ENCODE measurements around the gene GIGYF1. TPM values are rescaled to one million over a fixed set of nuclear protein-coding genes. Genes with fewer than 3 reads are reported as not detected.

The GIGYF1 gene
- total and polyA plus RNA-seq, 2 donors (not counting 3 experiments of a cell fraction or from before 2014, with no cell fraction given) = 13.6 to 46.3 TPM

- DNase-seq (ENCODE audit: low read depth, low spot score) = no peak
- no peak overlapping the region for H3K27ac ChIP-seq (ENCODE audit: insufficient read depth, low read depth, low read length)
- H4K20me1 ChIP-seq (replicated peaks; ENCODE audit: control insufficient read depth, extremely low read depth, insufficient read depth, low read length) = no peaks in the 10 kb centered on the region
- no peak overlapping the region for H3K9ac ChIP-seq (replicated peaks; ENCODE audit: extremely low read depth, insufficient read depth, low read length)
- intact Hi-C loops (cut with micrococcal nuclease) (loop anchor here (2.0 kb wide), 1 partner anchor 77 kb away; no protein-coding TSS in a partner anchor), dilution Hi-C loops (cut with MboI; ENCODE audit: extremely low pct_ligation_motif_present, low sequenced_read_pairs) (no loop called here)
- H2AFZ ChIP-seq (ENCODE audit: low read depth, low read length) = no peak overlapping the region
- H3K4me2 ChIP-seq (ENCODE audit: insufficient read depth, low read length) = no peak overlapping the region
- ChIA-PET CTCF (interaction anchor here (7.0 kb wide), 1 partner anchor 9 kb away, joined by 60 read pairs; no protein-coding TSS in a partner anchor), POLR2A (no interaction called here)
- peaks cover 4% of the 10 kb centered on the region for H3K79me2 ChIP-seq (ENCODE audit: control insufficient read depth, insufficient read depth, low read length)
- no peak for FAIRE-seq
- H3K9me3 ChIP-seq (replicated peaks; ENCODE audit: control insufficient read depth, insufficient read depth, low read length) = no peaks in the 10 kb centered on the region
- TSS peak; percentile 7 for BruUV-seq (replicated peaks)
- no peaks in the 10 kb centered on the region for H3K9me1 ChIP-seq (replicated peaks; ENCODE audit: control insufficient read depth, extremely low read depth, insufficient read depth, low read length)
- no peaks in the 10 kb centered on the region for H3K27me3 ChIP-seq (ENCODE audit: control insufficient read depth in 2 of 2, insufficient read depth in 2 of 2, low read length in 2 of 2)
- no peaks in the 10 kb centered on the region for H3K4me1 ChIP-seq (ENCODE audit: control insufficient read depth, extremely low read depth, insufficient read depth, low read length)
- no peak overlapping the region for H3K4me3 ChIP-seq (replicated peaks in 1 of 3; ENCODE audit: insufficient read depth in 1 of 3, low read depth in 1 of 3, low read length in 3 of 3)
- peaks cover 11 to 73% of the 10 kb centered on the region in 2 experiments for H3K36me3 ChIP-seq (ENCODE audit: control insufficient read depth in 2 of 2, extremely low read depth in 1 of 2, insufficient read depth in 2 of 2, low read length in 2 of 2)
- no peak for TF ChIP-seq POLR2AphosphoS5 (IDR thresholded peaks at IDR 0.05; ENCODE audit: insufficient read depth, low read depth, low read length)
- no peak for TF ChIP-seq MYC (IDR thresholded peaks at IDR 0.05; ENCODE audit: low read depth, low read length)
- TF ChIP-seq POLR2A (IDR thresholded peaks at IDR 0.05; ENCODE audit: low read depth, low read length) = no peak
- TF ChIP-seq JUN (IDR thresholded peaks at IDR 0.05; ENCODE audit: borderline replicate concordance, insufficient read depth, insufficient read length, low read depth) = no peak
Observed at GRCh38 chr7:100681491-100682227, 12.4 kb downstream of the GIGYF1 start.

DNA sequence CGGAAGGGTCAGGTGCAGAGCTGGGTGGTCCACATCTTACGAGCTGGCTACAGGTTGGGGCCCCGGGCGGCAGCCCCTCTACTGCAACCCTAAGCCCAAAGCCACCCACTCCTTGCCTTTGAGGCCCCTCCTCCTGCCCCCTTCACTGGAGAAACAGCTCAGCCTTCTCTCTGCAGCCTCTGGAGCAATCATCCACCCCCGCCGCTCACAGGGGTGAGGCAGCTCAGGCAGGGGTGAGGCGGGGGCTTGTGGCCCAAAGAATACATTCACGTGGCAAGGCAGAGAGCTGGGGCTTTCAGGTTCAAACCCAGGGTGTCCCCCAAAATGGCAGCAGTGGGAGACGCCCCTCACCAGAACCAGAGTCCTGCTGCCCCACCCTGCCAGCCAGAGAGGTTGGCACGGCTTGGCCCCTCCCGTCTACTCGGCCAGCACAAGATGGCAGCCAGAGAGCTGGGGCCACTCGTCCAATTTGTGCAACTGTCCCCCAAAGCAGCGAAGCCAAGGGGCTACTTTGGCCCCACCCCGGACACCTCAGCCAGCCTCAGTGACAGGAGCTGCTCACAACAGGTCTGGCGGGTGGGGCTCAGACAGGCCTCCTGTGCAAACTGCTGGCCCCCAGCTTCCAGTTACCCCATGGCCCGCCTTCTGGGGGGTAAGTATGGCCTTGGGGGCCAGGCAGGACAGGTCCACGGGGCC, 13.3 kb downstream of the GIGYF1 start:
- Histone ChIP-seq H3K9me3 (replicated peaks; ENCODE audit: control insufficient read depth, insufficient read depth, low read length) (no peaks in the 10 kb centered on the region), H3K4me1 (ENCODE audit: control insufficient read depth, extremely low read depth, insufficient read depth, low read length) (peaks cover 4% of the 10 kb centered on the region), H4K20me1 (replicated peaks; ENCODE audit: control insufficient read depth, extremely low read depth, insufficient read depth, low read length) (no peaks in the 10 kb centered on the region), H3K27ac (ENCODE audit: insufficient read depth, low read depth, low read length) (no peak overlapping the region), H3K9ac (replicated peaks; ENCODE audit: extremely low read depth, insufficient read depth, low read length) (no peak overlapping the region), H2AFZ (ENCODE audit: low read depth, low read length) (no peak overlapping the region), H3K9me1 (replicated peaks; ENCODE audit: control insufficient read depth, extremely low read depth, insufficient read depth, low read length) (no peaks in the 10 kb centered on the region), H3K36me3 (ENCODE audit: control insufficient read depth in 2 of 2, extremely low read depth in 1 of 2, insufficient read depth in 2 of 2, low read length in 2 of 2) (peaks cover 13 to 74% of the 10 kb centered on the region in 2 experiments), H3K4me2 (ENCODE audit: insufficient read depth, low read length) (no peak overlapping the region), H3K27me3 (ENCODE audit: control insufficient read depth in 2 of 2, insufficient read depth in 2 of 2, low read length in 2 of 2) (no peaks in the 10 kb centered on the region), H3K79me2 (ENCODE audit: control insufficient read depth, insufficient read depth, low read length) (peaks cover 10% of the 10 kb centered on the region), H3K4me3 (replicated peaks in 1 of 3; ENCODE audit: insufficient read depth in 1 of 3, low read depth in 1 of 3, low read length in 3 of 3) (no peak overlapping the region)
- no TSS peak for BruUV-seq (replicated peaks)
- intact Hi-C loops (cut with micrococcal nuclease) (no loop called here), dilution Hi-C loops (cut with MboI; ENCODE audit: extremely low pct_ligation_motif_present, low sequenced_read_pairs) (no loop called here)
- DNase-seq (ENCODE audit: low read depth, low spot score) = no peak
- FAIRE-seq = no peak
- TF ChIP-seq FOS (IDR thresholded peaks at IDR 0.05; ENCODE audit: borderline replicate concordance, insufficient read depth, low read length) (no peak), EZH2 (IDR thresholded peaks at IDR 0.05; ENCODE audit: borderline replicate concordance, low read depth, low read length, severe bottlenecking) (no peak), GATA2 (IDR thresholded peaks at IDR 0.05; ENCODE audit: insufficient read depth, insufficient read length, low read depth, low read length) (no peak), POLR2AphosphoS5 (IDR thresholded peaks at IDR 0.05; ENCODE audit: insufficient read depth, low read depth, low read length) (peak; percentile 26)
- TF ChIP-seq, protein P1, sequence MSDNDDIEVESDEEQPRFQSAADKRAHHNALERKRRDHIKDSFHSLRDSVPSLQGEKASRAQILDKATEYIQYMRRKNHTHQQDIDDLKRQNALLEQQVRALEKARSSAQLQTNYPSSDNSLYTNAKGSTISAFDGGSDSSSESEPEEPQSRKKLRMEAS (IDR thresholded peaks at IDR 0.05; ENCODE audit: insufficient read depth, insufficient read length) = no peak
- POLR2A ChIA-PET = no interaction called here
- CTCF ChIA-PET = interaction anchor here (0.9 to 7.0 kb wide), 2 partner anchors 10 to 77 kb away, joined by 3 to 60 read pairs; no protein-coding TSS in a partner anchor

Measured in endothelial cell of umbilical vein (primary cell).